ENCODE results near the gene HNRNPC. TPM values are rescaled to one million over a fixed set of nuclear protein-coding genes. Genes with fewer than 3 reads are reported as not detected.
A peak's percentile ranks its signal among the peaks of the same experiment; 100 is the strongest.

The HNRNPC gene
- total RNA-seq, 1 donor from 2014 or later, result 690 TPM

DNA sequence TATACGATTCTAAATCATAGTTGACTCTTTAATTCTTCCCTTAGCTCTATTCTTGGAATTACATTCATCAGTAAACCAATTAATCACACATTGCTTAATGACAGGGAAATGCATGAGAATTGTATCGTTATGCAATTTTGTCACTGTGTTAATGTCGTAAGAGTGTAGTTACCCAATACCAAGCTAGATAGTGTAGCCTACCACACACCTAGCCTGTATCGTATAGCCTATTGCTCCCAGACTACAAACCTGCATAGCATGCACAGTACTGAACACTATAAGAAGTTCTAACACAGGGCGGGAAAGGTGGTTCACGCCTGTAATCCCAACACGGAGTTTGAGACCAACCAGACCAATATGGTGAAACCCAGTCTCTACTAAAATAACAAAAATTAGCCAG lies 24.7 kb downstream of the HNRNPC start:
- Mint-ChIP-seq H3K27me3 (no peaks in the 10 kb centered on the region), H3K4me1 (ENCODE audit: low read depth) (peaks cover 16% of the 10 kb centered on the region), H3K4me3 (ENCODE audit: low read depth) (no peak overlapping the region), H3K27ac (peak overlapping the region; percentile 81), H3K9me3 (ENCODE audit: low read depth) (no peaks in the 10 kb centered on the region), H3K36me3 (ENCODE audit: insufficient read depth) (peaks cover 40% of the 10 kb centered on the region)
- no peak for DNase-seq (ENCODE audit: low spot score, unreplicated experiment)
- TF ChIP-seq, protein P1, sequence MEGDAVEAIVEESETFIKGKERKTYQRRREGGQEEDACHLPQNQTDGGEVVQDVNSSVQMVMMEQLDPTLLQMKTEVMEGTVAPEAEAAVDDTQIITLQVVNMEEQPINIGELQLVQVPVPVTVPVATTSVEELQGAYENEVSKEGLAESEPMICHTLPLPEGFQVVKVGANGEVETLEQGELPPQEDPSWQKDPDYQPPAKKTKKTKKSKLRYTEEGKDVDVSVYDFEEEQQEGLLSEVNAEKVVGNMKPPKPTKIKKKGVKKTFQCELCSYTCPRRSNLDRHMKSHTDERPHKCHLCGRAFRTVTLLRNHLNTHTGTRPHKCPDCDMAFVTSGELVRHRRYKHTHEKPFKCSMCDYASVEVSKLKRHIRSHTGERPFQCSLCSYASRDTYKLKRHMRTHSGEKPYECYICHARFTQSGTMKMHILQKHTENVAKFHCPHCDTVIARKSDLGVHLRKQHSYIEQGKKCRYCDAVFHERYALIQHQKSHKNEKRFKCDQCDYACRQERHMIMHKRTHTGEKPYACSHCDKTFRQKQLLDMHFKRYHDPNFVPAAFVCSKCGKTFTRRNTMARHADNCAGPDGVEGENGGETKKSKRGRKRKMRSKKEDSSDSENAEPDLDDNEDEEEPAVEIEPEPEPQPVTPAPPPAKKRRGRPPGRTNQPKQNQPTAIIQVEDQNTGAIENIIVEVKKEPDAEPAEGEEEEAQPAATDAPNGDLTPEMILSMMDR (IDR thresholded peaks at IDR 0.05; ENCODE audit: unreplicated experiment), result no peak

DNA sequence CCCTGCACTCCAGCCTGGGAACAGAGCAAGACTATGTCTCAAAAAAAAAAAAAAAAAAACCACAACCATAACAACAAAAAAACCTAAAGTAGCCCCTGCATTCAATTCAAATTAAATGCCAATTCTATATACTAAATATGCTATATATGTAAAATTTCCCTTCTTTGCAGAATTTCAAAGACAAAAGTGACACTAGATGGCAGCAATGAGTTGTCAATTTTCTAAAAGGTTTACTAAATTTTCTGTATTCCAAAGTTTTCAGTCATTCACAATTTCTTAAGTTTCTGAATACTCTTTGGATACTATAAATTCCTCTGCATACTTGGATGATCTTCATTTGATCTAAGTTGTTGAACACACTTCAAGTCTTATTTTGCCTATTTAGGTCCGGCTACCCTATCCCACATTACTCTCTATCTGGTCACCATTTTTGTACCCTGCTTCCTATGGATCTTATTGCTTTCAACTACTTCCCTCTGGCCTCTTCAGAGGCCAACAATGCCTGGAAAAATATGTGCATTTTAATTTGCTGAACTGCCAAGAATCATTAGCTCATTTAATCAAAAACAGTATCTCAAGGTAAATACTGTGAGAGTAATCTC lies 27.9 kb downstream of the HNRNPC start:
- Mint-ChIP-seq H3K36me3 (ENCODE audit: insufficient read depth) (peaks cover 26% of the 10 kb centered on the region), H3K27me3 (no peaks in the 10 kb centered on the region), H3K27ac (no peak overlapping the region), H3K4me1 (ENCODE audit: low read depth) (peaks cover 19% of the 10 kb centered on the region), H3K4me3 (ENCODE audit: low read depth) (no peak overlapping the region), H3K9me3 (ENCODE audit: low read depth) (no peaks in the 10 kb centered on the region)
- TF ChIP-seq, protein P1 (IDR thresholded peaks at IDR 0.05; ENCODE audit: unreplicated experiment), result peak; percentile 51
- DNase-seq (ENCODE audit: low spot score, unreplicated experiment), result no peak

DNA sequence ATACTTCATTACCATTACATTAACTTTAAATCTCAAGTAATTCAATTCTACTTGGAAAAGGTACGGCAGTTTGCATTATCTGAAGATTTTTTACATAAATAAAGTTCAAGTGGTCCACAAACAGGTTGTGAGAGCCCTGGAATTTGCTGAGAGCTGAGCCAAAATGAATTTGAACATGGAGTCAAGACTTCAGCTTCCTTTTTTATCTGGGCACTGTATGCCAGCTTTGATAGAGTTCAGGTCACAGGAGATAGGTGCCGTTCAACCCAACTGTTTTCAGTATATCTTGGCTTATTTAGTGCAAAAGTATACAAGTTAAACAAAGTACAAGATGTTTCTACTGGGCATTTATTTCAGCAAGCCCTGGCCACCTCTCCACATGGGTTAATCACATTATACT lies 28.8 kb downstream of the HNRNPC start:
- no peak overlapping the region for H3K4me3 Mint-ChIP-seq (ENCODE audit: low read depth)
- H3K27ac Mint-ChIP-seq, result no peak overlapping the region

DNA sequence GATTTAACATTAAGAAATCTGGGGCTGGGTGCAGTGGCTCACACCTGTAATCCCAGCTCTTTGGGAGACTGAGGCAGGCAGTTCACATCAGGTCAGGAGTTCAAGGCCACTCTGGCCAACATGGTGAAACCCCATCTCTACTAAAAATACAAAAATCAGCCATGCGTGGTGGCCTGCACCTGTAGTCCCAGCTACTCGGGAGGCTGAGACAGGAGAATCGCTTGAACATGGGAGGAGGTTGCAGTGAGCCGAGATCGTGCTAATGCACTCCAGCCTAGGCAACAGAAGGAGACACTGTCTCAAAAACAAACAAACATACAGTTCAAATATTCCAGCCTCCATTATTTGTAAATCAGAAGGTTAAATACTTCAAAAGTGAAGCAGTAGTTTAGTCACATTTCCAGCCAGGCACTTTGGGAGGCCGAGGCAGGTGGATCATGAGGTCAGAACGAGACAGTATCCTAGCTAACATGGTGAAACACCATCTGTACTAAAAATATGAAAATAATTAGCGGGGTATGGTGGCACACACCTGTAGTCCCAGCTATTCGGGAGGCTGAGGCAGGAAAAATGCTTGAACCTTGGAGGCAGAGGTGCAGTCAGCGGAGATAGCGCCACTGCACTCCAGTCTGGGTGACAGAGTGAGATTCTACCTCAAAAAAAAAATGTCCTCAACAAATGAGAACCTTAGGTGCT lies 30.3 kb downstream of the HNRNPC start:
- Mint-ChIP-seq H3K4me1 (ENCODE audit: low read depth) (peaks cover 31% of the 10 kb centered on the region), H3K27ac (peak overlapping the region; percentile 85), H3K36me3 (ENCODE audit: insufficient read depth) (peaks cover 19% of the 10 kb centered on the region), H3K27me3 (no peaks in the 10 kb centered on the region), H3K9me3 (ENCODE audit: low read depth) (no peaks in the 10 kb centered on the region), H3K4me3 (ENCODE audit: low read depth) (no peak overlapping the region)
- DNase-seq (ENCODE audit: low spot score, unreplicated experiment), result no peak
- TF ChIP-seq, protein P1 (IDR thresholded peaks at IDR 0.05; ENCODE audit: unreplicated experiment), result no peak

More for the DNA sequence above, 28.8 kb downstream of the HNRNPC start:
- H3K4me1 Mint-ChIP-seq (ENCODE audit: low read depth), result peaks cover 22% of the 10 kb centered on the region
- DNase-seq (ENCODE audit: low spot score, unreplicated experiment), result no peak
- H3K9me3 Mint-ChIP-seq (ENCODE audit: low read depth), result no peaks in the 10 kb centered on the region
- TF ChIP-seq, protein P1 (IDR thresholded peaks at IDR 0.05; ENCODE audit: unreplicated experiment), result no peak
- no peaks in the 10 kb centered on the region for H3K27me3 Mint-ChIP-seq
- H3K36me3 Mint-ChIP-seq (ENCODE audit: insufficient read depth), result peaks cover 24% of the 10 kb centered on the region

DNA sequence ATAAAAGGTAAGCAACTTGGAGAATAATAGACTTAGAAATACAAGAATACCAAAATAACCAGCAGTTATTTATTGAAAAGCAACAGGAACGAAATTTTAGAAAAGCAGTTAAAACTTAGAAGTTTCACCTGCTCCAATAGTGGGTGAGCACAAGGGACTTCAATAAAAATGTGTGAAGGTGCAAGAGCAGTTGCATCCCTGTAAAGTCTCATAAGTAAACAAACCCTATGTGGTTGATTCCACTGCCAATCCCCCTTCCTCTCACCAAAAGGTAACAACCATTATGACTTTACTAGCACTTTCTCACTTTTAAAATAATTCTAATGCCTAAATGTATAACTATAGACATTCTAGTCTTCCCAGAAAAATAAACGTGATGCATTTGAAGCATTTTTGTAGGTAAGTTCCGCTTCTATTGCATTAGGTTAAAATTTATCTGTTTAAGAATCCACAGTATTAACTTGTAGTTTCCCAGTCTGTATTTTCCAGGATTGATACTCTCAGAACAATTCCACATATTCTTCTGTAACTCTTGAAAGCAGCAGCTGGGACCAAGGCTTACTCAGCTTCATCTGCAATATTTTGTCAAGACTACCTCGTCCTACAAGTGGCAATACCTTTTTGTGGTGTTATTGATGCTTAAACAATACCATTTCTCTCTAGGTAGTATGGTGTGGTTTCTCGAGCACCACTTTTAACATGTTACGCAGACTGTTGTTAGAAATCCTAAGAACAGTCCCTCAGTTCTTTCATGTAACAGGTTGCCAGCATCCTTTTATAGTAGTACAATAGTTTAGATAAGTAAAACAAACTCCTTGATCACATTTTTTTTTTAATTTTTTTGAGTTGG lies 32.1 kb downstream of the HNRNPC start:
- Mint-ChIP-seq H3K4me3 (ENCODE audit: low read depth) (no peak overlapping the region), H3K4me1 (ENCODE audit: low read depth) (peaks cover 33% of the 10 kb centered on the region), H3K27ac (peak overlapping the region; percentile 56), H3K27me3 (no peaks in the 10 kb centered on the region), H3K9me3 (ENCODE audit: low read depth) (no peaks in the 10 kb centered on the region), H3K36me3 (ENCODE audit: insufficient read depth) (peaks cover 19% of the 10 kb centered on the region)
- no peak for DNase-seq (ENCODE audit: low spot score, unreplicated experiment)
- TF ChIP-seq, protein P1 (IDR thresholded peaks at IDR 0.05; ENCODE audit: unreplicated experiment), result no peak
